ENCODE measurements around the gene KRT76.

Gene KRT76

DNA sequence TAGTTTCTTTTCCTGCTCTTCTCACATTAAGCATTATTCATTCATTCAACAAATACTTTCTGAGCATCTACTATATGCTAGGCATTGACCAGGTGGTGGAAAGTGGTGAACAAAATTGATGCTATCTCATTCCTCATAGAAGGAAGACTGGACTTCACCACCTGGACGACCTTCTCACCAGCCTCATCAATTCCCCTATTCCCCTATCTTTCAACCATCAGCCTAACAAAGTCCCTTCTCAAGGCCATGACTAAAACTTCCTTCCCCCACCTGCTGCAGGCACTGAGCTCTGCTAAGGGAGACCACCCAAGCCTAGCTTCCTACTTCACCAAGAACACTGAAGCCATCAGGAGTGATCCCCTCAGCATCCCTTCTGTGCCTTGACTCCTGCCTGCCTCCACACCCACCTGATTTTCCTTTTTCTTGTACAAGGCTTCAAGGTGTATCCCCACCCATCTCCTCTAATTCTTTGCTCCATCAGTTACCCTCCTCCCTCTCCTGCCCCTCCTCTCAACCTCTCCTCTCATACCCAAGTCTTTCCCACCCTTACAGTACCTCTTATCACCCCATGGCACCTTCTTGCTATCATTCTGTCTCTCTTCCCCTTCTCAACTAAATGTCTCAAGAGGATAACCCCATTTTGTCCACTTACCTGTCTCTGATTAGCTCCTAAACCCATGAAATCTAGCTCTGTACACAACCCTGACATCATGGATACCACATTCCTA is 19.5 kb downstream of the KRT76 start:
- no peak for DNase-seq (ENCODE audit: low read depth)
- TF ChIP-seq MYC (IDR thresholded peaks at IDR 0.05; ENCODE audit: low read depth, low read length) (no peak), POLR2A (IDR thresholded peaks at IDR 0.05; ENCODE audit: extremely low read depth, insufficient read length) (no peak)
- TF ChIP-seq, protein P1, sequence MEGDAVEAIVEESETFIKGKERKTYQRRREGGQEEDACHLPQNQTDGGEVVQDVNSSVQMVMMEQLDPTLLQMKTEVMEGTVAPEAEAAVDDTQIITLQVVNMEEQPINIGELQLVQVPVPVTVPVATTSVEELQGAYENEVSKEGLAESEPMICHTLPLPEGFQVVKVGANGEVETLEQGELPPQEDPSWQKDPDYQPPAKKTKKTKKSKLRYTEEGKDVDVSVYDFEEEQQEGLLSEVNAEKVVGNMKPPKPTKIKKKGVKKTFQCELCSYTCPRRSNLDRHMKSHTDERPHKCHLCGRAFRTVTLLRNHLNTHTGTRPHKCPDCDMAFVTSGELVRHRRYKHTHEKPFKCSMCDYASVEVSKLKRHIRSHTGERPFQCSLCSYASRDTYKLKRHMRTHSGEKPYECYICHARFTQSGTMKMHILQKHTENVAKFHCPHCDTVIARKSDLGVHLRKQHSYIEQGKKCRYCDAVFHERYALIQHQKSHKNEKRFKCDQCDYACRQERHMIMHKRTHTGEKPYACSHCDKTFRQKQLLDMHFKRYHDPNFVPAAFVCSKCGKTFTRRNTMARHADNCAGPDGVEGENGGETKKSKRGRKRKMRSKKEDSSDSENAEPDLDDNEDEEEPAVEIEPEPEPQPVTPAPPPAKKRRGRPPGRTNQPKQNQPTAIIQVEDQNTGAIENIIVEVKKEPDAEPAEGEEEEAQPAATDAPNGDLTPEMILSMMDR (IDR thresholded peaks at IDR 0.05; ENCODE audit: low read depth, low read length): no peak
- TF ChIP-seq, protein P2, sequence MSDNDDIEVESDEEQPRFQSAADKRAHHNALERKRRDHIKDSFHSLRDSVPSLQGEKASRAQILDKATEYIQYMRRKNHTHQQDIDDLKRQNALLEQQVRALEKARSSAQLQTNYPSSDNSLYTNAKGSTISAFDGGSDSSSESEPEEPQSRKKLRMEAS (IDR thresholded peaks at IDR 0.05; ENCODE audit: low read depth, low read length): no peak
- H3K4me3 ChIP-seq (ENCODE audit: low read depth, low read length): no peak overlapping the region

DNA sequence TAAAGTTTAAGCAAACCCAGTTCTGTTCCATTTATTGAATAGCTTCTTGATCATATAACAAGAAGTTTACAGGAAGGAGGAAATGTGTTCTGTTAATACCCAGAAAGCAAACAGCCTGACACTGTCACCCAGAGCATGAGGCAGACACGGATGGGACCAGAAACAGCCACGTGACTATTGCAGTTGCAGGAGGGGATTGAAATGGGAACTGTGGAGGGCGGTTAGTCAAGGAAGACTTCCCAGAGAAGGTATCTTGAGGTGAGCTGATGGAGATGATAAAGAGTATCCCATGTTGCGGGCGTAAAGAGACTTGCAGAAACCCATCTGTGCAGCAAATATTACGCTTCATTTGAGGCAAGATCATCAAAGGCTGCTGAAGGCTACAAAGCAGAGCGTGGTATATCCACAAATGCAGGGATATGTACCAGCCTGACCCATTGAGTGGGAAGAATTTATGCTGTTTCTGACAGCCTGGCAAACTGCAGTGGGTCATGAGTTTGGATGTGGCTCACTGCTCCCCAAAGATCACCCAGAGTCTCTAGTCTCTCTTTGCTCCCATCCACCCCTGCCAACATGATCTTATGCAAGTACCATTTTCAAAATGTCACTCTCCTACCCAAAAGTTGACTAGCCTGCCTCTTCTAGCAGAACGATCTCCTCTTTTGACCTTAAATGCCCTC is 20.7 kb downstream of the KRT76 start:
- DNase-seq (ENCODE audit: low read depth): no peak
- TF ChIP-seq POLR2A (IDR thresholded peaks at IDR 0.05; ENCODE audit: extremely low read depth, insufficient read length): no peak
- no peak for TF ChIP-seq MYC (IDR thresholded peaks at IDR 0.05; ENCODE audit: low read depth, low read length)
- TF ChIP-seq, protein P2 (IDR thresholded peaks at IDR 0.05; ENCODE audit: low read depth, low read length): no peak
- H3K4me3 ChIP-seq (ENCODE audit: low read depth, low read length): no peak overlapping the region

DNA sequence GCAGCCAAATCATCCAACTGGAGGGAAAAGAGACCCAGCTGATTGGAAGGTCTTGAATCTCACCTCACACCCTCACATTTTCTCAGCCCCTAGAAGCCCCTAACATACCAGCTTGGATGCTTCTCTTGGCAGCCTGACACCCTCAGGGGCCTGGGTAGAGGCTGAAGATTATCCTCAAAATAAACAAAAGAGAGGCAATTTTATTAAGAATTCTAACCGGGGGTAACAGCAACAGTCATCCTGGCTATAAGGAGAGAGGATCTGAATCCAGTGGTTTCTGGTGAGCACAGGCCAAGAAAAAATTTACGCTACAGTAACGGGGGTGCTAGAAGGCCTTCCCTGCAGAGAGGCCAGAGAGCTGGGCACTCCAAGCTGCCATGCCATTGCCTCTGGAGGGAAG is 21.6 kb downstream of the KRT76 start:
- TF ChIP-seq POLR2A (IDR thresholded peaks at IDR 0.05; ENCODE audit: extremely low read depth, insufficient read length) (no peak), MYC (IDR thresholded peaks at IDR 0.05; ENCODE audit: low read depth, low read length) (no peak)
- TF ChIP-seq, protein P1 (IDR thresholded peaks at IDR 0.05; ENCODE audit: low read depth, low read length): no peak
- TF ChIP-seq, protein P2 (IDR thresholded peaks at IDR 0.05; ENCODE audit: low read depth, low read length): no peak
- DNase-seq (ENCODE audit: low read depth): no peak
- no peak overlapping the region for H3K4me3 ChIP-seq (ENCODE audit: low read depth, low read length)

DNA sequence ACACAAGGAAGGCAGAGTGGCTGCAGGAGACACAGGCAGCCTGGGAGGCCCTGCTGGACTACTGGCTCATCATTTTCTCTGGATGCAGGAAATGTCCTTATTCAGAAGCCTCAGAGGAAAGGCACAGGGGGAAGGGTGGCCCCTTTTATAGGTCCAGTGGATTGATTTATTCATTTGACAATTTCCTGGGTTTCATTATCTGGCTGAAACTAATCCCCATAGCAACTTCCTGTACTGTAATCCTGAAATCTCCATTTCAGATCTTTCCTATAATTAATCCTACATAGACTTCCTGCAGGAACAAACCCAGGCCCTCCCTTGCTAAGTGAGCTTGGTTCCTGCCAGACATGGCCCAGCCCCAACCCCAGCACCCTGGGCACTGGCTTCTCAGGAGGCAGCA is 23.0 kb downstream of the KRT76 start:
- TF ChIP-seq POLR2A (IDR thresholded peaks at IDR 0.05; ENCODE audit: extremely low read depth, insufficient read length) (no peak), MYC (IDR thresholded peaks at IDR 0.05; ENCODE audit: low read depth, low read length) (no peak)
- TF ChIP-seq, protein P1 (IDR thresholded peaks at IDR 0.05; ENCODE audit: low read depth, low read length): no peak
- TF ChIP-seq, protein P2 (IDR thresholded peaks at IDR 0.05; ENCODE audit: low read depth, low read length): no peak
- DNase-seq (ENCODE audit: low read depth): no peak
- H3K4me3 ChIP-seq (ENCODE audit: low read depth, low read length): no peak overlapping the region

DNA sequence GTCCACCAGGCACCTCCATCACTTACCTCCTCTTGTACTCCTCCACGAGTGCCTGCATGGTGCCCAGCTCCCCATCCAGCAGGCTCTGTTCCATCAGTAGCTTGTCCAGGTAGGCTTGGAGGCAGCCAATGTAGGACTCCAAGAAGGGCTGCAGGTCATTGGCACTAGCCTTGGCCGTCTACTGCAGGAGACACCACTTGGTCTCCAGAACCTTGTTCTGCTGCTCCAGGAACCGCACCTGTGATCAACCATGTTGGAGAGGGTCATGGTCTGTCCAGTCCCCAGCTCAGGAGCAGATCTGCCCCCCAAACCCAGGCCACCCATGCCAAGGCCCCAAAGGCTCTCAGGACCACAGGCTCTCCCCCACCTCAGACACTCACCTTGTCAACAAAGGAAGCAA is 23.9 kb downstream of the KRT76 start:
- no peak overlapping the region for H3K4me3 ChIP-seq (ENCODE audit: low read depth, low read length)
- TF ChIP-seq, protein P1 (IDR thresholded peaks at IDR 0.05; ENCODE audit: low read depth, low read length): no peak
- TF ChIP-seq, protein P2 (IDR thresholded peaks at IDR 0.05; ENCODE audit: low read depth, low read length): no peak
- no peak for TF ChIP-seq MYC (IDR thresholded peaks at IDR 0.05; ENCODE audit: low read depth, low read length)
- TF ChIP-seq POLR2A (IDR thresholded peaks at IDR 0.05; ENCODE audit: extremely low read depth, insufficient read length): no peak
- no peak for DNase-seq (ENCODE audit: low read depth)

DNA sequence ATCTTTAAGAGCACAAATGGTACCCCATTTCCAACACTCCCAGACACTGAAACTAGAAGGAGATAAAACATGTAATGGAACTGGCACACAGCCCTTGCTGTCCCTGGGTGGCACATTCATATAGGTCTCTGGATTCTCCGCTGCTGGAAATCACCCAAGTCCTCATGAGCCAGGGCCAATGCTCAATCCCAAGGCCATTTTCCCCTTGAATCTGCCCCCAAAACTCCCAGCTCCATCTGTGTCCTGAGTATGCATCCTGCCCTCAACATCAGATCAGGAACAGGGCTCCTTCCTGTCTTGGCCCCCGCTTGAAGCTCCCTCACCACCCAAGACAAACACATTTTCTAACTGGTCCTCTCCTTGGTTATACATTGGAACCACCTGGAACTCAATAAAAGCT is 24.6 kb downstream of the KRT76 start:
- TF ChIP-seq, protein P1 (IDR thresholded peaks at IDR 0.05; ENCODE audit: low read depth, low read length): no peak
- no peak overlapping the region for H3K4me3 ChIP-seq (ENCODE audit: low read depth, low read length)
- no peak for DNase-seq (ENCODE audit: low read depth)

All from NB4 (cell line).